Loucy (cell line): Measurements from ENCODE around the gene NOD1.

Experiments
- H2AFZ ChIP-seq: fragments of 200-600 bp; sonication (generic); 2 replicates; pipeline ENCODE4 v1.6.0; 2016; ENCODE audit warnings: antibody characterized with exemption, mild to moderate bottlenecking, low read length, moderate library complexity
- H3F3A ChIP-seq: fragments of 200-600 bp; 2 replicates; pipeline ENCODE4 v1.6.0; 2016; ENCODE audit warnings: antibody characterized with exemption, low read depth, mild to moderate bottlenecking
- H3K27me3 ChIP-seq: fragments of 200-600 bp; sonication (generic); 2 replicates; pipeline ENCODE4 v1.6.1; 2014; ENCODE audit warnings: low read length, mild to moderate bottlenecking; ENCODE audit not compliant: insufficient read depth, poor library complexity, severe bottlenecking
- H3K36me3 ChIP-seq: fragments of 200-600 bp; sonication (generic); 2 replicates; pipeline ENCODE4 v1.6.1; 2016; ENCODE audit warnings: low read length; ENCODE audit not compliant: insufficient read depth
- H3K4me1 ChIP-seq: fragments of 200-600 bp; sonication (generic); 2 replicates; pipeline ENCODE4 v1.5.1; 2014; ENCODE audit warnings: low read length, mild to moderate bottlenecking; ENCODE audit not compliant: insufficient read depth, poor library complexity, severe bottlenecking
- H3K4me2 ChIP-seq: fragments of 200-600 bp; sonication (generic); 2 replicates; pipeline ENCODE4 v1.6.0; 2014; ENCODE audit warnings: antibody characterized with exemption, low read length, low read depth, mild to moderate bottlenecking; ENCODE audit not compliant: poor library complexity, severe bottlenecking
- H3K4me3 ChIP-seq: fragments of 200-600 bp; sonication (generic); 2 replicates; pipeline ENCODE4 v1.5.1; 2014; ENCODE audit warnings: low read length, mild to moderate bottlenecking, mixed read lengths; ENCODE audit not compliant: poor library complexity, severe bottlenecking
- H3K79me2 ChIP-seq: fragments of 200-600 bp; sonication (generic); 2 replicates; pipeline ENCODE4 v1.6.1; 2014; ENCODE audit warnings: low read length; ENCODE audit not compliant: insufficient read depth
- H3K9ac ChIP-seq: fragments of 200-600 bp; sonication (generic); 2 replicates; pipeline ENCODE4 v1.6.0; 2014; ENCODE audit warnings: mild to moderate bottlenecking, low read depth, low read length, moderate library complexity; ENCODE audit not compliant: poor library complexity, severe bottlenecking
- H3K9me2 ChIP-seq: fragments of 200-600 bp; sonication (generic); replicated peaks from 2 replicates; pipeline ENCODE4 v1.6.1; 2016; ENCODE audit warnings: low read depth, low read length, mixed read lengths
- H3K9me3 ChIP-seq: fragments of 200-600 bp; sonication (generic); 2 replicates; pipeline ENCODE4 v1.6.1; 2014; ENCODE audit warnings: mild to moderate bottlenecking, antibody characterized with exemption, low read length, low read depth; ENCODE audit not compliant: insufficient read depth
- H4K20me1 ChIP-seq: fragments of 200-600 bp; sonication (generic); 2 replicates; pipeline ENCODE4 v1.6.0; 2014; ENCODE audit warnings: antibody characterized with exemption, low read length, mild to moderate bottlenecking; ENCODE audit not compliant: insufficient read depth, poor library complexity, severe bottlenecking
- EZH2phosphoT487 ChIP-seq: fragments of 200-600 bp; IDR thresholded peaks from 2 replicates; pipeline ENCODE4 v1.6.1; 2018; ENCODE audit warnings: antibody characterized with exemption, mild to moderate bottlenecking, moderate library complexity, borderline replicate concordance
- TF ChIP-seq, protein P1 (sequence below): fragments of 200-600 bp; sonication (generic); conservative IDR thresholded peaks from 2 replicates; pipeline ENCODE4 v1.5.1; 2014; ENCODE audit warnings: mild to moderate bottlenecking, antibody characterized with exemption, low read length

NOD1 gene

DNA sequence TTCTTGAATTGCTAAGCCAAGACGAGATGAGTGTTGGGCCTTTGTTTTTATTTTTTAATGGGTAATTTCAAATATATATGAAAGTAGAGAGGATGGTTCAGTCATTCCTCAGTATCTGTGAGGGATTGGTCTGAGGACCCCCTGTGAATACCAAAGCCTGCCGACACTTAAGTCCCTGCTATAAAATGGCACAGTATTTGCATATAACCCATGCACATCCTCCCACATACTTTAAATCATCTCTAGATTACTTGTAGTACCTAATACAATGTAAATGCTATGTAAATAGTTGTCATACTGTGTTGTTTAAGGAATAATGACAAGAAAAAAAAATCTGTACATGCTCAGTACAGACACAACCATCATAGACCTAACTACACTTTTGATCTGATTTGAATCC lies 73.4 kb downstream of the NOD1 start:
- Histone ChIP-seq H3K9me2 (no peaks in the 10 kb centered on the region), H3K27me3 (no peaks in the 10 kb centered on the region), H2AFZ (no peak overlapping the region), H3F3A (no peaks in the 10 kb centered on the region), H3K4me1 (no peaks in the 10 kb centered on the region), H3K9me3 (no peaks in the 10 kb centered on the region), H3K79me2 (no peaks in the 10 kb centered on the region), H3K9ac (no peak overlapping the region), H3K4me2 (no peak overlapping the region), H3K4me3 (no peak overlapping the region), H4K20me1 (no peaks in the 10 kb centered on the region), H3K36me3 (peaks cover 6% of the 10 kb centered on the region; the same call in 1 of the 2 replicates)
- TF ChIP-seq, protein P1, sequence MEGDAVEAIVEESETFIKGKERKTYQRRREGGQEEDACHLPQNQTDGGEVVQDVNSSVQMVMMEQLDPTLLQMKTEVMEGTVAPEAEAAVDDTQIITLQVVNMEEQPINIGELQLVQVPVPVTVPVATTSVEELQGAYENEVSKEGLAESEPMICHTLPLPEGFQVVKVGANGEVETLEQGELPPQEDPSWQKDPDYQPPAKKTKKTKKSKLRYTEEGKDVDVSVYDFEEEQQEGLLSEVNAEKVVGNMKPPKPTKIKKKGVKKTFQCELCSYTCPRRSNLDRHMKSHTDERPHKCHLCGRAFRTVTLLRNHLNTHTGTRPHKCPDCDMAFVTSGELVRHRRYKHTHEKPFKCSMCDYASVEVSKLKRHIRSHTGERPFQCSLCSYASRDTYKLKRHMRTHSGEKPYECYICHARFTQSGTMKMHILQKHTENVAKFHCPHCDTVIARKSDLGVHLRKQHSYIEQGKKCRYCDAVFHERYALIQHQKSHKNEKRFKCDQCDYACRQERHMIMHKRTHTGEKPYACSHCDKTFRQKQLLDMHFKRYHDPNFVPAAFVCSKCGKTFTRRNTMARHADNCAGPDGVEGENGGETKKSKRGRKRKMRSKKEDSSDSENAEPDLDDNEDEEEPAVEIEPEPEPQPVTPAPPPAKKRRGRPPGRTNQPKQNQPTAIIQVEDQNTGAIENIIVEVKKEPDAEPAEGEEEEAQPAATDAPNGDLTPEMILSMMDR: no peak
- no peak for TF ChIP-seq EZH2phosphoT487

DNA sequence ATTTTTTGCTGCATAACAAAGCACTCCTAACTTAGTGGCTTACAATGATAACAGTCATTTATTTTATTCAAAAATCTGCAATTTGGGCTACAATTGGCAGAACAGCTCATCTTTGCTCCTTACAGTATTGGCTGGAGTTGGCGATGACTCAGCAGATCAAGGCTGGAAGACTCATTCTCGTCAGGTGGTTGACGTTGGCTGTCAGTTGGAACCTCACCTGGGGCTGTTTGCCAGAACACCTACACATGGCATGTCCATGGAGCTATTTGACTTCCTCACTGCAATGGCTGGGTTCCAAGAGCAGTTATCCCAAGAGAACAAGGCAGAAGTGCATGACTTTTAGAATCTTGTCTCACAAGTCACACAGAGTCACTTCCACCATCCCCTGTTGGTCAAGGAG lies 75.1 kb downstream of the NOD1 start:
- Histone ChIP-seq H3K9ac (no peak overlapping the region), H3F3A (no peaks in the 10 kb centered on the region), H2AFZ (no peak overlapping the region), H3K36me3 (peaks cover 6% of the 10 kb centered on the region; the same call in 1 of the 2 replicates), H3K27me3 (no peaks in the 10 kb centered on the region), H3K4me1 (no peaks in the 10 kb centered on the region), H3K4me3 (no peak overlapping the region), H3K79me2 (no peaks in the 10 kb centered on the region), H3K4me2 (no peak overlapping the region), H3K9me2 (no peaks in the 10 kb centered on the region), H3K9me3 (no peaks in the 10 kb centered on the region), H4K20me1 (no peaks in the 10 kb centered on the region)
- no peak for TF ChIP-seq EZH2phosphoT487
- TF ChIP-seq, protein P1: no peak

DNA sequence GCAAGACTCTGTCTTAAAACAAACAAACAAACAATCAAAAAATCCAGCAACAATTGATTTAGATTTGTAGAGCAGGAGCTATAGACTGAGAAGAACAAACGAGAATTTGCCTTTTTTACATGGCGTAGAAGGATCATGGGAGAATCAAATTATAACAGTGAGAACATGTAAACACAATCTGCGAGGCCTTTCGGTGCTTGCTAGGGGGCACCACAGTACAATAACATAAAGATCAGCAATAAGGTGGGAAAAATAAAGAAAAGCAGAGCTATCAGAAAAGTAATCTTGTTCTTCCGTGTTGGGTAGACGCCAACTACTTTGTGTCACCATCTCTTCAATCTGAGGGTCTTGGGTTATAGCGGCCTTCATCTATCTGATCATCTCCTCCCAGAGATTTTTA lies 82.2 kb downstream of the NOD1 start:
- Histone ChIP-seq H3K27me3 (no peaks in the 10 kb centered on the region), H3K79me2 (no peaks in the 10 kb centered on the region)
- TF ChIP-seq EZH2phosphoT487: no peak
- TF ChIP-seq, protein P1: peak; percentile 59

More for the DNA sequence above, 82.2 kb downstream of the NOD1 start:
- no peaks in the 10 kb centered on the region for H3K9me2 ChIP-seq
- no peak overlapping the region for H3K9ac ChIP-seq
- H3K9me3 ChIP-seq: no peaks in the 10 kb centered on the region
- H3K36me3 ChIP-seq: no peaks in the 10 kb centered on the region
- no peaks in the 10 kb centered on the region for H3F3A ChIP-seq
- H3K4me3 ChIP-seq: no peak overlapping the region
- no peaks in the 10 kb centered on the region for H3K4me1 ChIP-seq
- H2AFZ ChIP-seq: no peak overlapping the region
- no peaks in the 10 kb centered on the region for H4K20me1 ChIP-seq
- no peak overlapping the region for H3K4me2 ChIP-seq
